ENCODE data around the gene MCUR1. TPM values are rescaled to one million over a fixed set of nuclear protein-coding genes. Genes with fewer than 3 reads are reported as not detected.

MCUR1 gene
- total RNA-seq, 8 experiments from 2014 or later: 8.1 to 27.4 (median 13.4) TPM

GRCh38 chr6:13814938-13815575, 700 bp upstream of the MCUR1 start:
- in situ Hi-C loops (cut with MboI; ENCODE audit: low pct_unique_long_range_greater_than_20kb in 2 of 9, low sequenced_read_pairs in 9 of 9, unreplicated experiment in 9 of 9): no loop called here
- Histone ChIP-seq H3K27ac (peak overlapping the region; percentile 93 to 94), H3K4me3 (peak overlapping the region; percentile 54 to 90 (median 84)), H3K4me1 (replicated peaks in 1 of 2) (peaks cover 7 to 11% of the 10 kb centered on the region in 2 donors)
- ATAC-seq (replicated peaks in 6 of 8): no peak
- WGBS, 10 experiments: 22 to 66% (median 40%) methylated on average over 3 to 7 of the region's 8 CpGs

DNA sequence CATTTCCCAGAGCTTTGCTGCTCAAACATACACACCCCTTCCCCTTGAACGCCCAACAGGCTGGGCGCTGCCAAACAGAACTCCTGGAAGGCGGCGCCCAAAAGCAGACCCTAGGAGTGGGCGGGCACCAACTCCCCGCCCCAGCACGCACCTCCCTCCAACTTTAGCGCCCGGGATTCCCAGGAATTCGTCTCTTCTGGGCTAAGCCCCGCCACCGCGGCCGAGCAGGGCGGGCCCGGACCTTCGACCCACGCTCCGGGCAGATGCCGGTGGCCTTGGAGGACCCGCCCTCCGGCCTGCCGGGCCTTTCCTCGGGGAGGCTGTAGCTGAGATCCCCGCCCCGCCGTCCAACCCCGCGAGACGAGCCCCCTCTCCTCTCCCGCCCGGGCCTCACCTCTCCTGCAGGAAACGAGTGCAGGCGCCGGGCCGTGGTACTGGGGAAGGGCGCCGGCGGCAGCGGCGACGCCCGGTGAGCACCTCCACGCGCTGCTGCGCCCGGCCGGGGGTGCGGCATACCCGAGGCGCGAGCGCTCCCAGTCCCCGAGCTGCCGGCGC, 659 bp downstream of the MCUR1 start:
- Histone ChIP-seq H3K4me3 (peak overlapping the region; percentile 54 to 90 (median 84)), H3K27ac (peak overlapping the region; percentile 93 to 94), H3K4me1 (replicated peaks in 1 of 2) (peaks cover 7 to 11% of the 10 kb centered on the region in 2 donors)
- WGBS, 10 experiments: 0% methylated on average over 1 to 3 of the region's 56 CpGs; no CpG with 5 or more reads in 8 of the 10 experiments
- peak; percentile 37 to 74 (median 44) for ATAC-seq (replicated peaks in 6 of 8)
- in situ Hi-C loops (cut with MboI; ENCODE audit: low pct_unique_long_range_greater_than_20kb in 2 of 9, low sequenced_read_pairs in 9 of 9, unreplicated experiment in 9 of 9): no loop called here

DNA sequence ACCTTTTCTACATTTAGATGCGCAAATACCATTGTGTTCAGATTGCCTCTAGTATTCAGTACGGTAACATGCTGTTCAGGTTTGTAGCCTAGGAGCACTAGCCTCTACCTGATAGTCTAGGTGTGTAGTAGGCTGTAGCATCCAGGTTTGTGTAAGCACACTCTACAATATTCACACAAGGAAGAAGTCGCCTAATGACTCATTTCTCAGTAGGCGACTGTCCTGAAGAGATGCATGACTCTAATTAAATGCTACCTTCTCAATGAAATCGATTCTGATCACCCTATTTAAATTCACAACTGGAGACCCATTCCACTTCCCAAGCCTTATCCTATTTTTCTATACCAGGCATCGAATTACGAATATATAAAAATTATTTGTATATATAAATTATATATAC, 1.3 kb downstream of the MCUR1 start:
- ATAC-seq (replicated peaks in 6 of 8): no peak
- peak overlapping the region; percentile 54 to 90 (median 84) for H3K4me3 ChIP-seq
- 9 to 60% (median 34%) methylated on average over 3 to 6 of the region's 7 CpGs; no CpG with 5 or more reads in 1 of the 10 experiments for WGBS, 10 experiments
- in situ Hi-C loops (cut with MboI; ENCODE audit: low pct_unique_long_range_greater_than_20kb in 2 of 9, low sequenced_read_pairs in 9 of 9, unreplicated experiment in 9 of 9): no loop called here
- no peak overlapping the region for H3K27ac ChIP-seq
- peaks cover 7 to 11% of the 10 kb centered on the region in 2 donors for H3K4me1 ChIP-seq (replicated peaks in 1 of 2)

GRCh38 chr6:13812359-13812642, 2.1 kb downstream of the MCUR1 start:
- Histone ChIP-seq H3K4me1 (replicated peaks in 1 of 2) (peaks cover 7 to 11% of the 10 kb centered on the region in 2 donors), H3K27ac (no peak overlapping the region), H3K4me3 (peak overlapping the region in 1 of 5 donors; percentile 84)
- WGBS, 10 experiments: 88 to 100% (median 100%) methylated on average over 1 to 5 of the region's 5 CpGs; no CpG with 5 or more reads in 1 of the 10 experiments
- no peak for ATAC-seq (replicated peaks in 6 of 8)
- in situ Hi-C loops (cut with MboI; ENCODE audit: low pct_unique_long_range_greater_than_20kb in 2 of 9, low sequenced_read_pairs in 9 of 9, unreplicated experiment in 9 of 9): no loop called here

DNA sequence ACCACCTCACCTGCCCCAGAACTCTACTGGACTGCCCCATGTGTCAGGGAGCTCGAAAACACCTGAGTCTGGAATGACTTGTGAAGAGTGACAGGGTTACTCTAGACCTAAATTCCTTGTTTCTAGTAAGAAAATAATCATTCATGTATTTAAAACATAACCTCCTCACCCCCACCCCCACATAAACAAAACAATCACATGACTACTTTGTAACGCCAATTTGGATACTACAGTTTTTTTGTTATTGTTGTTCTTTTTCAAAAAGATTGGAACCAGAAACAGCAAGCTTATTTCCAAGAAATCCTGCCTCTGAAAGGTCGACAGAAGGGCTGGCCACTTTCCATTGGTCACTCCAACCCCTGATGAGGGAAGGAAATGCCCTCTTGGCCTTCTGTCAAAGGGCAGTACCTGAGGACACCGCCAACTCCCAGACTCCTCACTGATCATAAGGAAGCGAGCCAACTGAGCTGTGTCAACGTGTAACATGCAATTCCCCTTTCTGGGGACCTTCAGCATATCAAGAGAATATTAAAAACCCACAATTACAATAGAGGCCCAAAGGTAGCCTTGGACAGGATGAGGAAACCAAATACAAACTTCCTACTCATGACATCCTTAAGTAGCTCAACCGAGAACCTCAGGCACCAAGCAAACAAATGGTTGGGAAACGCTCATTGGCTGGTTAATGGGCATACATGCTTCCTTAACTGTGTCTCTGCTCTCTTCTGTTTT, 2.6 kb downstream of the MCUR1 start:
- no peak overlapping the region for H3K27ac ChIP-seq
- peaks cover 7 to 11% of the 10 kb centered on the region in 2 donors for H3K4me1 ChIP-seq (replicated peaks in 1 of 2)
- 41 to 100% (median 81%) methylated on average over 2 to 7 of the region's 8 CpGs; no CpG with 5 or more reads in 1 of the 10 experiments for WGBS, 10 experiments
- H3K4me3 ChIP-seq: no peak overlapping the region
- ATAC-seq (replicated peaks in 6 of 8): no peak
- in situ Hi-C loops (cut with MboI; ENCODE audit: low pct_unique_long_range_greater_than_20kb in 2 of 9, low sequenced_read_pairs in 9 of 9, unreplicated experiment in 9 of 9): no loop called here

DNA sequence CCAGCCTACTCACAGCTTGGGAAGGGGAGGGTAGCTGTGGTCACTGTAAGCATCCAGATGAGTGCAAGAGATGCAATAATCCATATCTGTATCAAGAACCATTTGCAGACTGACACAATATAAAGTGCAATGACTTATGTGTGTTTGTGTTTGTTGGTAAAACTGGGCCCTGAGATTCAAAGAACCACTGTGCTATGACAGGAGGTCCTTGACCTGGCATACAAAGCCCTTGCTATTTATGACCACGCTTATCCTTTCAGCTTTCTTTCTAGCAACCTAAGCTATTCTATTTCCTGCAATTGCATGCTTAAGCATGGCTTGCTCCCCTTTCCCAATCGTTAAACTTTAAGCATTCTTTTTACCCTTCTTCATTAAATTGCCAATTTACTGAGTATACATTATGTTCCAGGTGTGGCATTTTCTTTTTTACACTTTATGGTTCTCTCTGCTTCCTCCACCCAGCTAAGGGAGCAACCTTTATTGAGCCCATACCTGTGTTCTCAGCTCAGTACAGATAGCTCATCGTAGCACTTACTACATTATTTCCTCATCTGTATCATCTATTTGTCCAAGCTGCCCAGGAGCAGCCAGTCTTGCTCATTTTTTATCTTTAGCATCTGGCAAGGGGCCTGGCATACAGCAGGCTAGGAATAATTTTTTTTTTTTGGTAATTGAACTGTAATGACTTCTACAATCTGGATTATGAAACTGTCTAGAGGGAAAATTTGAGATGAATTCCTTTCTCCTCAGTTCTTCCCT, 3.5 kb downstream of the MCUR1 start:
- ATAC-seq (replicated peaks in 6 of 8): no peak
- Histone ChIP-seq H3K27ac (no peak overlapping the region), H3K4me1 (replicated peaks in 1 of 2) (peaks cover 7 to 11% of the 10 kb centered on the region in 2 donors), H3K4me3 (no peak overlapping the region)
- in situ Hi-C loops (cut with MboI; ENCODE audit: low pct_unique_long_range_greater_than_20kb in 2 of 9, low sequenced_read_pairs in 9 of 9, unreplicated experiment in 9 of 9): no loop called here
- WGBS, 10 experiments: 0 to 100% (median 75%) methylated on average over 1 to 3 of the region's 3 CpGs

DNA sequence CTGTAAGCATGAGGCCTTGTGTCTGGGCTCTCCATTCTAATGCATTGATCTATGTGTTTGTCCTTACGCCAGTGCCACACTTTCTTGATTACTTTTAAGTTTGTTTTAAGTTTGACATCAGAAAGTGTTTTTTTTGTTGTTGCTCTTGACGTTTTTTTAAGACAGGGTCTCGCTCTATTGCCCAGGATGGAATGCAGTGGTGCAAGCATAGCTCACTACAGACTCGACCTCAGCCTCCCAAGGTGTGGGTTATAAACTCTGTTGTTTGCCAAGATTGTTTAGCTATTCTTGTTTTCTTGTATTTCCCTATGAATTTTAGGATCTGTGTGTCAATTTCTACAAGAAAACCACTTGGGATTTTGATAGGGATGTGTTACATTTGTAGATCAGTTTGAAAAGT, 5.6 kb downstream of the MCUR1 start:
- no peak for ATAC-seq (replicated peaks in 6 of 8)
- in situ Hi-C loops (cut with MboI; ENCODE audit: low pct_unique_long_range_greater_than_20kb in 2 of 9, low sequenced_read_pairs in 9 of 9, unreplicated experiment in 9 of 9): no loop called here
- H3K27ac ChIP-seq: no peak overlapping the region
- WGBS, 10 experiments: 71 to 100% (median 89%) methylated on average over 1 to 4 of the region's 4 CpGs
- H3K4me1 ChIP-seq (replicated peaks in 1 of 2): peaks cover 7 to 9% of the 10 kb centered on the region in 2 donors
- H3K4me3 ChIP-seq: no peak overlapping the region

DNA sequence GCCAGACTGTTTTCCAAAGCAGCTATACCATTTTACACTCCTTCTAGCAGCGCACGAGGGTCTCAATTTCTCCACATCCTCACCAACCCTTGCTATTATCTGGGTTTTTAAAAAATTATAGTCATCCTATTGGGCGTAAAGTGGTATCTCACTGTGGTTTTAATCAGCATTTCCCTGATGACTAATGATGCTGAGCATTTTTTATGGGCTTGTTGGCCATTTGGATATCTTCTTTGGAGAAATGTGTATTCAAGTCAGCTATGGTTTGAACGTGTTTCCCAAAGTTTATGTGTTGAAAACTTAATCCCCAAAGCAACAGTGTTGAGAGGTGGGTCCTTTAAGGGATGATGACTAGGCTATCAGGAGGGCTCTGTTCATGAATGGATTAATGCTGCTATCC, 6.7 kb downstream of the MCUR1 start:
- 57 to 96% (median 80%) methylated on average over 2 to 4 of the region's 4 CpGs; no CpG with 5 or more reads in 3 of the 10 experiments for WGBS, 10 experiments
- Histone ChIP-seq H3K4me1 (replicated peaks in 1 of 2) (peaks cover 4 to 6% of the 10 kb centered on the region in 2 donors), H3K27ac (no peak overlapping the region), H3K4me3 (no peak overlapping the region)
- in situ Hi-C loops (cut with MboI; ENCODE audit: low pct_unique_long_range_greater_than_20kb in 2 of 9, low sequenced_read_pairs in 9 of 9, unreplicated experiment in 9 of 9): no loop called here
- ATAC-seq (replicated peaks in 6 of 8): peak in 2 of 8 experiments; percentile 68 to 74

DNA sequence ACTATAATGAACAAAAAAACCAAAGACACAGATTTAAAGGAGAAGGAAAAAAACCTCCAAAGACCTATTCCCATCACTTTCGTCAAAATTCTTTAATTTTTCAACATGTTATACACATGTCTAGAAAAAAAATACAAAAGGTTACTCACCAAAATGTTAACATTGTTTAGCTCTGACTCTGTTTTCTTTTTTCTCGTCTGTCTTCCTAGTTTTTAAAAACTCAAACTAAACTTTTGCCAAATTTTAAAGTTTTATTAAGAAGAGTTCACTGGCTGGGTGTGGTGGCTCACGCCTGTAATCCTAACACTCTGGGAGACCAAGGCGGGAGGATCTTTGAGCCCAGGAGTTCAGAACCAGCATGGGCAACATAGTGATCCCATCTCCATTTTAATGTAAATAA, 10.8 kb downstream of the MCUR1 start:
- Histone ChIP-seq H3K4me3 (no peak overlapping the region), H3K4me1 (replicated peaks in 1 of 2) (no peaks in the 10 kb centered on the region), H3K27ac (no peak overlapping the region)
- 73 to 100% (median 92%) methylated on average over 1 to 4 of the region's 4 CpGs for WGBS, 10 experiments
- in situ Hi-C loops (cut with MboI; ENCODE audit: low pct_unique_long_range_greater_than_20kb in 2 of 9, low sequenced_read_pairs in 9 of 9, unreplicated experiment in 9 of 9): no loop called here
- ATAC-seq (replicated peaks in 6 of 8): no peak

DNA sequence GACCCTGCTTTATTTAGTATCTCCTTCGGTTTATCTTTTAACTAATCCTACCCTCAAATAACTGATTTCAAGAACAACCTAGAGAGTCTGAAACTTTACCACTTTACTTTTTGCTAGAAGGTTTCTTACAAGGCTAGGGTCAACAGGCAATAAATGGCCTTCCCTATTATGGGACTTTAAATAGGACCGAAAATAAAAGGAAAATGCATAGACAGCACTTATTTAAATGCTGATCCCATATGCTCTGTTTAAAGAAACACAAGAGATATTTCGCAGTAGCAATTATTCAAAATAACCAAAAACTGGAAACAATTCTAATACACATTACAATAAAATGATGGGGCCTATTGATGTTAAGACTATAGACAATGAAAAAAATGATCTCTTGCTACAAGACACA, 13.7 kb downstream of the MCUR1 start:
- no peak overlapping the region for H3K27ac ChIP-seq
- no peak overlapping the region for H3K4me3 ChIP-seq
- ATAC-seq (replicated peaks in 6 of 8): no peak
- no peaks in the 10 kb centered on the region for H3K4me1 ChIP-seq (replicated peaks in 1 of 2)
- 65 to 100% (median 83%) methylated on average over 1 to 3 of the region's 3 CpGs for WGBS, 10 experiments
- in situ Hi-C loops (cut with MboI; ENCODE audit: low pct_unique_long_range_greater_than_20kb in 2 of 9, low sequenced_read_pairs in 9 of 9, unreplicated experiment in 9 of 9): no loop called here

DNA sequence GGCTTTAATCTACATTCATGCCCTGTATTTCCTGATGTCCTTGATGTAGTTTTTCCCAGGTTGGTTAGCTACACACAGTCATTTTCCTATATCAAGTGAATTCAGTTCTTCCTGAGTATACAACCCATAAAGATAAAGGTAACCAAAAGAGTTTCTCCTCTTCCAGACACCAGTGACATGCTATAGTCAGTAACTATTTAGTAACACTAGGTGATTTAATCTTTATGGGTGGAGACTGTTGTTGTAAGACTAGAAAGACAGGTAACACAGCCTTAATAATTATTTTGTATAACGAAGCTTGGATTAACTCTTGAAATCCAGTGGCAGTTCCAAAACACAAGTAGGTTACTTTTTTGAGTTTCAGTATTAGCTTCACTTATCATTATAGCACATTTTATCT, 17.6 kb downstream of the MCUR1 start:
- Histone ChIP-seq H3K4me3 (no peak overlapping the region), H3K4me1 (replicated peaks in 1 of 2) (no peaks in the 10 kb centered on the region), H3K27ac (no peak overlapping the region)
- ATAC-seq (replicated peaks in 6 of 8): no peak
- in situ Hi-C loops (cut with MboI; ENCODE audit: low pct_unique_long_range_greater_than_20kb in 2 of 9, low sequenced_read_pairs in 9 of 9, unreplicated experiment in 9 of 9): loop anchor here in 4 of 9 experiments (10.0 to 25.0 kb wide), 3 partner anchors 258 to 268 kb away; no protein-coding TSS in a partner anchor
- 86 to 100% (median 100%) methylated on average over 1 of the region's 1 CpG; no CpG with 5 or more reads in 3 of the 10 experiments for WGBS, 10 experiments

DNA sequence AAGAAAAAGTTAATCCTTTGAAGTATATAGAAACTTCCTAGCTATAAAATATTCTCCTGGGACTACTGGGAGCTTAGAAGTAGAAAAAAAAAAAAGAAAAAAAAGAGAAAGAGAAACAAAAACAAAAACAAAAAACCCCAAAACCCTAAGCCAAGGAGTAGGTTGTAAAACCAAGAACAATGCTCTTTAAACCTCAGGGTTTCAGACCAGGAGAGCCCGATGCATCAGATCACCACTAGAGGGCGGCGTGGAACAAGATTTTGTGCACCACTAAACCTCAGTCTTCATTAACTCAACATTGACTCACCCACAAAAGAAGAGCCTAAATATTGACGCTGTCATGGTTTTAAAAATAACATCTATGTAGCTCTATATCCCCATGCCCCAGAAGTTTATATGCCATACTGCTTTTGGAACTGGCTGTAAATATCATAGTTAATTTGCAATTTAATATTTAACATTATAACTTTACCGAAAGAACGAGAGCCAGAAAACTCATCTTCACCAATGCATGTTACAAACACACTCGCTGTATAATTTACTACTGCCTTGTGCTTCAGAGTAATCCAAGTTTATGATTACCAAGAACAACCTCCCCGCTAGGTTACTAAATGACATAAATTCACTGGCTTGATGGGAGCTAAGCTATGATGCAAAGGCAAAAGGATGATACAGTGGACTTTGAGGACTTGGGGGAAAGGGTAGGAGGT, 19.2 kb downstream of the MCUR1 start:
- in situ Hi-C loops (cut with MboI; ENCODE audit: low pct_unique_long_range_greater_than_20kb in 2 of 9, low sequenced_read_pairs in 9 of 9, unreplicated experiment in 9 of 9): loop anchor here in 4 of 9 experiments (10.0 to 25.0 kb wide), 3 partner anchors 260 to 270 kb away; no protein-coding TSS in a partner anchor
- no peaks in the 10 kb centered on the region for H3K4me1 ChIP-seq (replicated peaks in 1 of 2)
- H3K4me3 ChIP-seq: no peak overlapping the region
- WGBS, 10 experiments: 0 to 64% (median 45%) methylated on average over 2 to 8 of the region's 8 CpGs
- no peak overlapping the region for H3K27ac ChIP-seq
- ATAC-seq (replicated peaks in 6 of 8): peak; percentile 60 to 91 (median 78)

Data from motor neuron (in vitro differentiated cells).